SJCRH30 (cell line): ENCODE data around the gene SIRT1. TPM values are rescaled to one million over a fixed set of nuclear protein-coding genes. Genes with fewer than 3 reads are reported as not detected.
"Not testable (repeated sequence)": the region's sequence is repeated elsewhere in the genome, so short reads cannot be mapped to it uniquely, and the experiment has no call there.

ENCODE experiments used
- DNase-seq, 2 experiments: peaks; one replicate each; pipeline ENCODE4 v3.0.0-alpha.2; 2015 to 2020
- H3K27ac ChIP-seq: fragments of 250-450 bp; sonication (Bioruptor Pico); 2 replicates; pipeline ENCODE4 v1.5.1; 2020; ENCODE audit warnings: mild to moderate bottlenecking, moderate library complexity
- H3K27me3 ChIP-seq: fragments of 250-450 bp; sonication (Bioruptor Pico); 2 replicates; pipeline ENCODE4 v1.5.1; 2020; ENCODE audit warnings: mild to moderate bottlenecking, moderate library complexity
- H3K36me3 ChIP-seq: fragments of 250-450 bp; sonication (Bioruptor Pico); 2 replicates; pipeline ENCODE4 v1.5.1; 2020; ENCODE audit warnings: mild to moderate bottlenecking, moderate library complexity
- H3K4me1 ChIP-seq: fragments of 250-450 bp; sonication (Bioruptor Pico); 2 replicates; pipeline ENCODE4 v1.5.1; 2020; ENCODE audit warnings: mild to moderate bottlenecking, moderate library complexity
- H3K4me3 ChIP-seq: fragments of 250-450 bp; sonication (Bioruptor Pico); 2 replicates; pipeline ENCODE4 v1.5.1; 2020; ENCODE audit warnings: mild to moderate bottlenecking, moderate library complexity
- H3K9me3 ChIP-seq: fragments of 250-450 bp; sonication (Bioruptor Pico); replicated peaks from 2 replicates; pipeline ENCODE4 v1.5.1; 2020; ENCODE audit warnings: mild to moderate bottlenecking, moderate library complexity
- total RNA-seq: library from RNA; depleted of rRNA; stranded (reverse); fragments of >200 nt; shearing (Covaris generic); gene quantifications from 2 replicates; pipeline ENCODE4 v1.2.3, GENCODE V29; 2014; rRNA removed

The SIRT1 gene
- total RNA-seq, 1 experiment from 2014 or later: 18.2 TPM

- not testable (repeated sequence) for H3K9me3 ChIP-seq, H3K4me1 ChIP-seq, H3K4me3 ChIP-seq, H3K27ac ChIP-seq, H3K27me3 ChIP-seq, H3K36me3 ChIP-seq, DNase-seq
Measured at GRCh38 chr10:67966035-67966434, 81.6 kb downstream of the SIRT1 start.

Other genes starting within 250 kb of the SIRT1 start
- gene CTNNA3, start 188.5 kb upstream of the SIRT1 start, total RNA-seq: 2.7 and 2.9 TPM in 2 replicates
- gene DNAJC12, start 46.5 kb upstream of the SIRT1 start, total RNA-seq: 9.6 and 11.7 TPM in 2 replicates
- gene HERC4, start 190.6 kb downstream of the SIRT1 start, total RNA-seq: 16.8 and 19.3 TPM in 2 replicates
- 0.13 and 0.40 TPM in 2 replicates for gene MYPN, start 224.8 kb downstream of the SIRT1 start, total RNA-seq